HG03108 (cell line): ENCODE results near the gene ERBB4.

ENCODE experiments used
- ATAC-seq: cut with Tn5 transposase; IDR thresholded peaks from one replicate; pipeline ENCODE4 v1.9.1; 2021; ENCODE audit warnings: moderate library complexity; ENCODE audit not compliant: unreplicated experiment

Gene ERBB4

DNA sequence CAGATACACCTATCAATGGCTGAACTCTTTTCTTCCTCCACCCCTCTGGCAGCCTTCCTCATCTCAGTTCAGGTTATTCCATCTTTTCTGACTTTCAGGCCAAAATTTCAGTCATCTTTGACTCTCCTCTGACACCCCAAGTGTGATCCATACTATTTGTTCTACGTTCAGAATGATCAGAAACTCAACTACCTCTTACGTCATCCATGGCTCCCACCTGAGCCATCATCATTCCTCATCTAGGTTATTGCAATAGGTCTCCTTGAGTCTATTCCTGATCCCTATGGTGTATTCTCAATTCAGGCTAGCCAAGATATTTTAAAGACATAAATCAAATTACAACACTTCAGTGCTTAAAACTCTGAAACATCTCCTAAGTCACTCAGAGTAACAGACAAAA, 589.7 kb downstream of the ERBB4 start:
- no peak for ATAC-seq

GRCh38 chr2:211946960-211947359, 591.6 kb downstream of the ERBB4 start:
- ATAC-seq, result no peak

- no peak for ATAC-seq
Observed at GRCh38 chr2:211944572-211944971, 594.0 kb downstream of the ERBB4 start.

- ATAC-seq, result no peak
Observed at GRCh38 chr2:211942153-211942552, 596.4 kb downstream of the ERBB4 start.

GRCh38 chr2:211941216-211941747, 597.3 kb downstream of the ERBB4 start:
- no peak for ATAC-seq

DNA sequence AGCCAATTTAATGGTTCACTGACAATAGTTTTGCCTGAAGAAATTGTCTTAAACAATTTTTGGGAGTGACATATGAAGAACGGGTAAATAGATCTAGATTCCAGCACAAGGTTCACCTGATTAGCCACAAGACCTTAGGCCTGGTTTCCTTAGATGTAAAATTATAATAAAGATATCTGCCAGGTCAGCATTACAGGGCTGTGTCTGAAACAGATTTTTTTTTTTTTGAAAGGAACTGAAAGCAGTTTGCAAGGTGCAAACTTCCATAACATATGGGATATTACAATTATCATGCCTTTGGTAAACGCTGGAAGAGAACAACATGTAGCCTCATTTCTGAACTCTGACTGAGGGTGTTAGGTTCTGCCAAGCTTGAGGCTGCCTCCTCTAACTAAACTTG, 599.4 kb downstream of the ERBB4 start:
- ATAC-seq, result no peak

DNA sequence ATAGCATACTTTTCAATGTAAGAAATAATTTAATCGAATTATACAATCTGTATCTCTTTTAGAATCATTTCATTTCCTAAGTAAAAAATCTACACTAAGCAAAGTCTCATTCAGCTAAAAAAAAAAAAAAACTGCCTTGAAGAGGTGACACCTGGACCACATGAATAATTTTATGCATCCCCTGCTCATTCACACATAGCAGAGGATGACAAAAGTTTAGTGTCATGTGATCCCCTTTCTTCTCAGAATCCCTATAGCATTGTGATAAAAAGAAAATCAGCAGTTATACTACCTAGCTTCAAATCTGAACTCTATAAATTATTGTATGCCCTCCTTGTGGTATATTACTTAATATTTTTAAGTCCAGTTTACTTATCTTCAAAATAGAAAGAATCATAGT, 603.8 kb downstream of the ERBB4 start:
- no peak for ATAC-seq

DNA sequence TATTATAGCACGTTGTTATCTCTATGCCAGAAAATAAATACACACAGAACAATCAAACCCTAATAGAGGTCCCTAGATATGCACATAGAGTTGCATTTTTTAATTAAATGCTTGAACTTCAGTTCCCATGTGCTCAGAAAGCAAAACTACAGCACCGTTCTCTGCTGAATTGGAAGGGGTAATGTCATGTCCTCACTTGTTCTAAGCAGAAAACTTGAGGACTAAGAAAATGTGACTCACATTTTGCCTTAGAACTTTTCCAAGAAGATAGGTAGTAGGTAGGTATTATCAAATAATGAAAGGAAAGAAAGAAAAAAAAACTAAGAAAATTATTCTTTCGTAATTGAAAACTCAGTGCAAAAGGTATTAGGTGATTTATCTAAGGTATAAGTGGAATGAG, 607.3 kb downstream of the ERBB4 start:
- ATAC-seq, result no peak

DNA sequence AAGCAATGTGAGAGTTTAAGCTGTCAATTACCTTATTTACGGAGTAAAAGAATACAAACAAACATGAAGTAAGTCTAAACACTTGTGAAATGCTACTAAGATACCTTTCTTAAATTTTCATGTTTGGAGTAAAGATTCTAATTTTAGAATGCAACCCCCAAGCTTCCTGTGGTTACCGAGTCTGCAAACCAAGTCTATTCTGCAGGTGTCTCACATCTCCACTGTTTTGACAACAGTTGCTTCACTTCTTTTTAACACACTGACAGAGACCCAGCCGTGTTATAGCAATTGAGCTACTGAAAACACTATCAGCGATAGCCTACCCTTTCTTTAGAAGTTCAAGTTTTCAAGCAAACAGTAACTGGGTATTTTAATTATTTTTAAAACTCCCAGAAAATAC, 608.3 kb downstream of the ERBB4 start:
- ATAC-seq, result peak; percentile 79

GRCh38 chr2:211928201-211928600, 610.4 kb downstream of the ERBB4 start:
- no peak for ATAC-seq

GRCh38 chr2:211923019-211923418, 615.6 kb downstream of the ERBB4 start:
- ATAC-seq, result no peak

DNA sequence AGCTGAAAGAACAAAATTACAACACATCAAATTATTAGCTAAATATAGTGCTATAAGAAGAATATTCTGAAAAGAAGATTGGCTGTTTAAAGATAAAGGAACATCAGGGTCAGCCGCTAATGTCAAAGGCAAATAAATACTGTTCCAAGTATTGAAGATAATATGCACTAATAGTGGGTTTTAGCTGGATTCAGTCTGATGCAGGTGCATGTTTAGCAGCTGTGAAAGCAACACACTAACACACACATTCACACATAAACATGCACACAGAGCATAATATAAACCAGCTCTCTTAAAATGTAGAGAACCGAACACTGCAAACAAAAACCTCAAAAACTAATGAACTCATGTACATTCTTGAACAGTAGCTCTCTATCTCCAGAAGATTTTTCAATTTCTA, 634.6 kb downstream of the ERBB4 start:
- ATAC-seq, result no peak

DNA sequence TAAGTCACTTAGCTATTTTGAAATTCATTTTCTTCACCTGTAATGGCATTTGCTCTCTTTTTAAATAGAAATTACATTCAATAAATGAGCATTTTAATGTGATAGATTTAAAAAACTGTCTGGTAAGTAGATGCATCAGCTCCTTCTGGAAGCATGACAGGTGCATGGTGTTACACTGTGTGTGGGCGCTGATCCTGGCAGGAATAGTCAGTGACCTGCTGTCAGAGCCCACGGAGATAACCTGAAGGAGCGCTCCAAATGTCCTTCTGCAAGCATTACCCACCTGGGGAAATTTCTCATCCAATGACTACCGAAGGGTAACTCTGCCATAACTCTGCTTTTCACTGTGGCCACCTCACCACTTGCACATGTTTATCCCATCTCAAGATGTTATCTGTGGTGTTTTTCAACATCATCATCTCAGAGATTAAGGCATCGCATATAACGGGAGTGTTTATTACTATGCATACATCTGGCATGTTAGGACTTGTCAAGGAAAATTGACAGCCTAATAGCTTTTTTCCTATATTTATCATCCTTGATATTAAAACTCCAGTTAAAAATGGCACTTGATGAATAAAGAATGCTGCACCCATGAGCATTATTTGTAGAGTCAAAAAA, 637.3 kb downstream of the ERBB4 start:
- ATAC-seq, result no peak

GRCh38 chr2:211900518-211900917, 638.1 kb downstream of the ERBB4 start:
- no peak for ATAC-seq

DNA sequence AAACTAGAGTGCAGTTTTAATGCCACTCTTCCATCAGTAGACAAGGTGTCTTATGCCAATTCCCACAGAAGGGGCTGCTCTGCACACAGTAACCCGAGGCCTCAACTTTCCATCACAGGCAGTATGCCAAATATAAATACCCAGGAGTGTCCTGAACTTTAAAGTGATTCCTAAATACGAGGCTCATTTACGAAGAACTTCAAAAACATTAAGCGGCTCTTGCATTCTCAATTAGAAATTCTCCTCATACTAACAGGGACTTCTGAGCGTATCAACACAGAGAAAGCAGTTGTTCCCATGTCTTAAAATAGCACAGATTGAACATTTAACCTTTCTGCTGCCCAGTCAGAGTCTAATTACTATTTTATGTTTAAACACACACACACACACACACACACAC, 638.6 kb downstream of the ERBB4 start:
- no peak for ATAC-seq

- no peak for ATAC-seq
Observed at GRCh38 chr2:211898702-211899101, 639.9 kb downstream of the ERBB4 start.

- no peak for ATAC-seq
Observed at GRCh38 chr2:211881449-211881848, 657.2 kb downstream of the ERBB4 start.

- ATAC-seq, result no peak
Observed at GRCh38 chr2:211879323-211879722, 659.3 kb downstream of the ERBB4 start.

DNA sequence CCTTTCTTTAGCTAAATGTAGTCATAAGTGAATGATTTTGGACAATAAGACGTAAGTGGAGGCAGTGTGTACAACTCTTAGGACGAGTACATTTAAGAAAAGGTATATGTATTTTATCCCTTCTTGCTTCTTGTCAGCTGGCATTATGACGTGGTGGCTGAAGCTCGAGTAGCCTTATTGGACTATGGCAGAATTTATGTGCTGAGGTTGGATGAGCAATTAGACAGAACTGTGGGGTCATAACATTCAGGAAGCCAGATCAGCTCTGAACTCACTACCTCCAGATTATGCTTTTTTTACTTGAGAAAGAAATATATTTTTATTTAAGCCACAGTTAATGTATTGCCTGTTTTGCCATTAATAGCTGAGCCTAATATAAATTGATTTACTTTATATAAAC, 661.5 kb downstream of the ERBB4 start:
- no peak for ATAC-seq

DNA sequence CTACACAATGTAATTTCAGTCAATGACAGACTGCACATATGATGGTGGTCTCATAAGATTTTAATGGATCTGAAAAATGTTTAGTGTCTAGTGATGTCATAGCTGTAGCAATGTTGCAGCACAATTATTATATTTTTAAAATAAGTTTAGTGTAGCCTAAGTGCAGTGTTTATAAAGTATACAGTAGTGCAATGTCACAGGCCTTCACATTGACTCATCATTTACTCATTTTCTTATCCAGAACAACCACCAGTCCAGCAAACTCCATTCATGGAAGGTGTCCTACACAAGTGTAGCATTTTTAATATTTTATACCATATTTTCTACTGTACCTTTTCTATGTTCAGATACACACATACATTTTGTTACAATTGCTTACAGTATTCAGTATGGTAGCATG, 663.1 kb downstream of the ERBB4 start:
- ATAC-seq, result no peak

DNA sequence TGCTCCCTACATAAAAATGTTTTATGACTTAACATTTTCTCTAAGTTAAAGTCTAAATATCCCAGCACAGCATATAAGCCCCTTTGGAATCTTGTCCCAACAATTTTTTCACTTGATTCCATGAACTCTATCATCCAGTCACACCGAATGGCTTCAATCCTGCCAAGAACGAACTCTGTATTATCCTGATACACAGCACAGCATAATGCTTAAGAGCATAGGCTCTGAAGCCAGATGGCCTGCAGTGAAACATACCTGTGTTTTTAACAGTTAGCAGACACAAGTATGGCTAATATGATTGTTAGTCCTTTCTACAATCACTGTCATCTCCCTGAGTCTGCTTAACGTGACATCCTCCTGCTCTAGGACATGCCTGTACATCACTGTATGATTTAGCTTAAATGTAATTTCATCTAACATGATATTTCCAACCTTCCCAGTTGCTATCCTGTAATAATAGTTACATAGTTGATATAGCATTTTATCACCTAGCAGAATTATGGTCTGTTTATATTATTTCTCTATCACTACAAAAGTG, 669.5 kb downstream of the ERBB4 start:
- ATAC-seq, result no peak

DNA sequence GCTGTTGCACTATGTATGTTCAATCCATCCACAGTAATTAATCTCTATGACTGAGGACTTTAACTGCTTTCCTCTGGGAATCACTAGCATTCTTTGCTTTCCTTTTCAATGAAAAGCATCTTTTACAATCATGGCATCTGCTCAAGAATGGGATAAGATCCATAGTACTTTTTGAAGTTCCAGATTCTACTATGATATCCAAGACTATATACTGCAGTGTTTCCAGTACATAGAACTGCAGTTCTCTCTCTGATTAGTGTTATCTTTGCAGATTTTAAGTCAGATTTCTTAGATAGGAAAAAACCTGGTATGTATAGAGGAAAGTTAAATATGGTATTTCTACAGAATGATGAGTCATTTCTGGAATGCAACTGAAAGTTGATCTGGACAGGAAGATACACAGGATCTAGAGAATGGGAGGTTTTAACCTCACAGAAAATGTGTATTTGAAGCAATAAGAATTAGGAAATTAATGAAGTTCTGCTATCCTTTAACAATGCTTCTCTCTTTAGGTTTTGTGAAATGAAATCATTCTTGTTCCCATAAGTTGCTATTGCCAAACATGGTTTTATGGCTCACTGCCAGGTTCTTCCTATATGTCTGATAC, 670.7 kb downstream of the ERBB4 start:
- peak; percentile 95 for ATAC-seq

DNA sequence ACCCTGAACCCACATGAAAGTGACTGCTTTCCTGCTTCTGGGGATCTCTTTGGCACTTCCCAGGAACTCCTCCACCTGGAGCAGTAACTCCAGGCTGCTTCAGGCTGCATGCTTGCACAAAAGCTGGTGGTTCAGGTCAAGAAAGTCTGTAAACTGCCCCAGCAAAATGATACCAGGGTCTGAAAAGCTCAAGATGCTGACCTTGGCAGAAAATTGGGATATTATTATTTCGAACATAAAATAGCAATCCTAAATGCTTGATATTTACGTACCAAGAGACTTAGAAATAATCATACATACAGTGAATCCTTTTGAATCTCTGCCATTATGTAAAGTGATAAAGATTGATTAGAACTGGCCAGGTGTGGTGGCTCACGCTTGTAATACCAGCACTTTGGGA, 674.3 kb downstream of the ERBB4 start:
- ATAC-seq, result no peak
